Measurements from ENCODE around the gene IFNL1.
"Not testable (repeated sequence)": the region's sequence is repeated elsewhere in the genome, so short reads cannot be mapped to it uniquely, and the experiment has no call there.

Gene IFNL1

DNA sequence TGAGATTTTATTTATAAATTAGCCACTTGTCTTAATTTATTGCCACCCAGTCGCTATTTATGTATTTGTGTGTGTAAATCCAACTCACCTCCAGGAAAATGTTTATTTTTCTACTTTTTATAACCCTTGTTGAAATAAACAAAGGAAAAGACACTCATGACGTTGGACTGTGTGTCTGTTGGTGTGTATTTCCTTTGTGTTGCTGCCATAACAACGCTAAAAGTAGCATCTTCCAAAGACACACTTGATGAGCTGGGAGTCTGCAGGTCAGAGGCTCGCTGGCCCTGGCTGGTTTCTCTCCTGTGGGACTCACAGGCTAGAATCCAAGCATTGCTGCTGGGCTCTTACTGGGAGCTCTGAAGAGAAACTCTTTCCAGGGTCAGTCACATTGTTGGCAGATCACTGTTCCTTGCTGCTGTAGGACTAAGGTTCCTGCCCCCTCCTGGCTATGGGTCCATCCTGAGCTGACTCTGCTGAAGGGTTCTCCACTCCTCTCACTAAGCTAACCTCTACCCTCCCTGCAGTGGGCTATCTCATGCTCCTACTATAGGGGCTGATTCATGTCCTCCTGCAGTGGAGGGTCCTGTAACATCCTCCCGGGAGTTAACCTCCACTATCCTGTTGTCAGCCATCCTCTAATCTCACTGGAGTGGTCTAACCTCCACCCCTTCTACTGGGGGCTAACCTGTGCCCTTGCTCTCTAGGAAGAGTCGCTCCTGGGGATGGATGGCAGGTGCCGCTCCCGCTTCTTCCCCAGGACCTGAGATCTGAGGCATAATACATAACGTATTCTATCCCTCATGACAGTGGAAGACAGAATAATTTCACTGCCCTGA, 26.0 kb upstream of the IFNL1 start:
- no peak for DNase-seq

DNA sequence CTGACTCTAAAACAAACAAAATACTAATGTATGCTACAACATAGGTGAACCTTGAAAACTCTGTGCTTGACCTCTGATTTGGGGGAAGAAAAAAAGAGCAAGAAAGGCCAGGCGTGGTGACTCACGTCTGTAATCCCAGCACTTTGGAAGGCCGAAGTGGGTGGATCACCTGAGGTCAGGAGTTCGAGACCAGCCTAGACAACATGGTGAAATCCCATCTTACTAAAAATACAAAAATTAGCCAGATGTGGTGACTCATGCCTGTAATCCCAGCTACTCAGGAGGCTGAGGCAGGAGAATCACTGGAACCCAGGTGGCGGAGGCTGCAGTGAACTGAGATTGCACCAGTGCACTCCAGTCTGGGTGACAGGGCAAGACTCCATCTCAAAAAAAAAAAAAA, 22.3 kb upstream of the IFNL1 start:
- not testable (repeated sequence) for DNase-seq

DNA sequence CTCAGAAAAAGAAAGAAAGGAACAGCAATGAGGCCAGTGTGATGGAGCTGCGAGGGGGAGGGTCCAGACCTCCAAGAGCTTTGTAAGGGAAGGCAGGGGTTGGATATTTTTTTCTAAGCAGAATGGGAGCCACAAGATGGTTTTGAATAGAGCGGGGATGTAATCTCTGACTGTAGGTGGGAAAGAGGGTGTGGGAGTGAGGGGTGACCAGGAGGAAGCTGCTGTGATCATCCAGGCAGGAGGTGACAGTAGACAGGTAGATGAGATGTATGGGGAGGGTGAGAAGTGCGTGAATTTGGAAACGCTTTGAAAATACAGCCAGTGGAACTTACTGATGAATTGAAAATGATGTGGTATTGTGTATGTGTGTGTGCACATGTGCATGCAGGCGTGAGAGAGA, 20.6 kb upstream of the IFNL1 start:
- no peak for DNase-seq

DNA sequence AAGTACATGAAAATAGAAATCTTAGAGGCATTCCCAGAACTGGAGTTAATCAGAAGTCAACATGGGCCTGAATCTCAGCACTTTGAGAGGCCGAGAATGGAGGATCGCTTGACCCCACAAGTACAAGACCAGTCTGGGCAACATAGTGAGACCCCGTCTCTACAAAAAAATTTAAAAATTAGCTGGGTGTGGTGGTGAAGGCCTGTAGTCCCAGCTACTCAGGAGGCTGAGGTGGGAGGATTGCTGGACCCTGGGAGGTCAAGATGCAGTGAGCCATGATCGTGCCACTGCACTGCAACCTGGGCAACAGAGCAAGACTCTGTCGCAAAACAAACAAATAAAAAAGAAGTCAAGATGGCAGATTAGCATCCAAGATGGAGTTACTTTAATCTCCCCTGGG, 19.5 kb upstream of the IFNL1 start:
- no peak for DNase-seq

DNA sequence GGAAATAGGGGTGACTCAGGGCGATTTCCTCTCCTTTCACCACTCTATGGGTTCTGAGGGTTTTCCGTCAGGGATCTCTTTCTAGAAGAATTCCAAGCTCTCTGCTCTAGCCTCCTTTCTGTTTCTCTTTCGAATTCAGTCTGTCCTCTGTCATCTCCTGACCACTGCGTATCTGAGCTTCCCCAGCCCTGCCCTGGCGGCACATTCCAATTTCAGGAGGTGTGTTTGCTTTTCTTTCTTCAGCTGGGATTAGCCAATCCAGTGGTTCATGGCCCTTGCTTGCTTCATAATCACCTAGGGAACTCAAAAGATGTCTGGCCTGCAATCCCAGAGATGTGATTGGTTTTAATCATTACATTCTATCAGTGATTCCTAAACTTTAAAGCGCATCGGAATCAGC, 18.6 kb upstream of the IFNL1 start:
- no peak for DNase-seq

DNA sequence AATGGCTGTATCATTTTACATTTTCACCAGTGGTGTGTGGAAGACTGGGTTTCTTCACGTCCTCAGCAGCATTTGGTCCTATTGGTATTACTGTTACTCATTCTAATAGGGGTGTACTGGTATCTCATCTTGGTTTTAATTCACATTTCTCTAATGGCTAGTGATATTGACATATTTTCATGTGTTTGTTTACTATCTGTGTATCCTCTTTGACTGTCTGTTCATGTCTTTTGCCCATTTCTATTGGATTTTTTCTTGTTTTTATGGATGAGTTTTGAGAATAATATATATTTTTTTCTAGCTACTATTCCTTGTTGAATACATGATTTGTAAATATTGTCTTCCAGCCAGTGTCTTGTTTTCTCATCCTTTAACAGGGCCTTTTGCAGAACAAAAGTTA, 14.2 kb upstream of the IFNL1 start:
- no peak for DNase-seq

DNA sequence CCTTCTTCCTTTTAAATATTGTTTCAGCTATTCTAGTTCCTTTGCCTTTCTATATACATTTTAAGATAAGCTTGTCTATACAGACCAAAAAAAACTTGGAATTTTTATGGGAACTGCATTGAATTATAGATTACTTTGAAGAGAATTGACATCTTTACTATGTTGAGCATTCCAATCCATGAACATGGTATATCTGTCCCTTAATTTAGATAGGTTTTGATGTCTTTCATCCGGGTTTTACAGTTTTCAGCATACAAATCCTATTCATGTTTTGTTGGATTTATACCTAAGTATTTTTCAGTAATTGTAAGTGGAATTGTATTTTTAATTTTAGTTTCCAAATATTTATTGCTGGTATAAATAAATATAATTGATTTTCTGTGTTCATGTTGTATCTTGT, 12.2 kb upstream of the IFNL1 start:
- no peak for DNase-seq

DNA sequence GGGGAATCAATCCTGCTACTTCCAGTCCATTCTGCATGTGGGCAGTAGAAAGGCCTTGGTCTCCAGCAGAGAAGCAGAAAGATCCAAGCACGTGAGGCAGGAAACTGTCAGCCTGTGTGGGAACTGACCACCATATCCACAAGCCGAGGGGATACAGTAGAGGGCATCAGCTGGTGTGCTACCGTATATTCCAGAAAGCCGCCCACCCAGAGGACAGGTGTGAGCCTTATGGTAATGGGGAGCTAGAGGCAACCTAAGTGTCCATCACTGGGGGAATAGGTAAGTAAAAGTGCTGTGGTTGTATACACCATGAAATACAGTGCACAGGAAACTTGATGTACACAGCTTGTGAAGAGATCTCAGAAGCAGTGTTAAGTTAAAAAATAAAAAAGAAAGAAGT, 2.8 kb upstream of the IFNL1 start:
- no peak for DNase-seq

DNA sequence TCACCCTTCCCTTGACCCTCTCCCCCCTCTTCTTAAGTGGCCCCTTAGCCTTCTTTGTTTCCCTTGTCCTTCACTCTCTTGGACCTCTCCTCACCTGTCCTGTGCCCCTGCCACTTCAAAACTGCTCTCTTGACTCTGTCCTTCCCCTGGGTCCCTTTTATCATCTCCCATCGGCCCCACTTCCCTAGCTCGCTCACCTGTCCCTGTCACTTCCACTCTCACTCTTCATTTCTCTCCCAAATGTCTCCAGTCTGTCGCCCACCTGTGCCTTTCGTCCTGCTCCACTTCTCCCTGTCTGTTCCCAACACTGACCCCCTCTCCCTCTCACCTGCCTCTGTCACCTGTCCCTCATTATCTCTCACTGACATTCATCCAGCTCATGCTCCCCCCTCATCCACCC, 699 bp downstream of the IFNL1 start:
- DNase-seq, result no peak

DNA sequence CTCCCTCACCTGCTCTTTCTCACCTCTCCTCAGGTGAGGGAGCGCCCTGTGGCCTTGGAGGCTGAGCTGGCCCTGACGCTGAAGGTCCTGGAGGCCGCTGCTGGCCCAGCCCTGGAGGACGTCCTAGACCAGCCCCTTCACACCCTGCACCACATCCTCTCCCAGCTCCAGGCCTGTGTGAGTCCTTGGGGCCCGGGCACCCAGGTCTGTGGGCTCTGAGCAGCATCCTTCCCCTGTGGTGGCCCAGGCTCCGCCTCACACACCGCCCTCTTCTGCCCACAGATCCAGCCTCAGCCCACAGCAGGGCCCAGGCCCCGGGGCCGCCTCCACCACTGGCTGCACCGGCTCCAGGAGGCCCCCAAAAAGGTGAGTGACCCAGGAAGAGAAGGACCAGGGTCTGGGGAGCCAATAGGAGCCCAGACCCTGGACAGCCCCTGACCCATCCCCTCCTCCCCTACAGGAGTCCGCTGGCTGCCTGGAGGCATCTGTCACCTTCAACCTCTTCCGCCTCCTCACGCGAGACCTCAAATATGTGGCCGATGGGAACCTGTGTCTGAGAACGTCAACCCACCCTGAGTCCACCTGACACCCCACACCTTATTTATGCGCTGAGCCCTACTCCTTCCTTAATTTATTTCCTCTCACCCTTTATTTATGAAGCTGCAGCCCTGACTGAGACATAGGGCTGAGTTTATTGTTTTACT, 1.9 kb downstream of the IFNL1 start:
- DNase-seq, result peak; percentile 85

DNA sequence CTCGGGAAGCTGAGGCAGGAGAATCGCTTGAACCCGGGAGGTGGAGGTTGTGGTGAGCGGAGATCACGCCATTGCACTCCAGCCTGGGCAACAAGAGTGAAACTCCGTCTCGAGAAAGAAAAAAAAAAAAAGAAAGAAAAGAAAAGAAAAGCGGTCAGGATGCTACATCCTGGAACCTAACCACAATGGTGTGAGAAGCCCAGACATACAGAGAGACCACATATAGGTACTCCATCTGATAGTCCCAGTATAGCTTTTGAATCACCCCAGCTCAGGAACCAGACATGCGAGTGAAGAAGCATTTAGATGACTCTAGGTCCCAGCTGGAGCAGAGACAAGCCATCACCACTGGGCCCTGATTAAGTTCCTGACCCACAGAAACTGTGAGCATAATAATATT, 3.2 kb downstream of the IFNL1 start:
- DNase-seq, result no peak

DNA sequence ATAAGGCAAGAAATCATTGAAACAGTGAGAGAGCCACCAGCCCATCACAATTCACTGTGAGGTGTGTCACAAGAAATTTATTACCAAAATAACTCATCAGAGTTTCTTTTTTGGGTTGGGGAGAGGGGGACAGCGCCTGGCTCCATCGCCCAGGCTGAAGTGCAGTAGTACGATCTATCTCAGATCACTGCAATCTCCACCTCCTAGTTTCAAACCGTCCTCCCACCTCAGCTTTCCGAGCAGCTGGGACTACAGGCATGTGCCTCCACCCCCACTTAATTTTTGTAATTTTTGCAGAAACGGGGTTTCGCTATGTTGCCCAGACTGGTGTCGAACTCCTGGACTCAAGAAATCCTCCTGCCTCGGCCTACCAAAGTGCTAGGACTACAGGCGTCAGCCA, 3.6 kb downstream of the IFNL1 start:
- no peak for DNase-seq

DNA sequence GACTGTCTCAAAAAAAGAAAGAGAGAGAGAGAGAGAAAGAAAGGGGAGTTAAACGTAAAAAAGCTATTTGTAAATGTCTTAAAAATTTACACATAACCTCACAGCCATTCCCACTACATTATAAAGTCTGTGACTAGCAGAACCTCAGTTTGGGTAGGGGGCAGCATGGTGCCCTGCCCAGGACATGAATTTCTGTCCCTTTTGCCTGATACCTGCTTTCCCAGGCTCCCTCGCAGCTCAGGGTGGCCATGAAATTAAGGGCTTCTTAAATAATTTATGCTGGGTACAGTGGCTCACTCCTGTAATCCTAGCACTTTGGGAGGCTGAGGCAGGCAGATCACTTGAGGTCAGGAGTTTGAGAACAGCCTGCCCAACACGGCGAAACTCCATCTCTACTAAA, 4.8 kb downstream of the IFNL1 start:
- no peak for DNase-seq

DNA sequence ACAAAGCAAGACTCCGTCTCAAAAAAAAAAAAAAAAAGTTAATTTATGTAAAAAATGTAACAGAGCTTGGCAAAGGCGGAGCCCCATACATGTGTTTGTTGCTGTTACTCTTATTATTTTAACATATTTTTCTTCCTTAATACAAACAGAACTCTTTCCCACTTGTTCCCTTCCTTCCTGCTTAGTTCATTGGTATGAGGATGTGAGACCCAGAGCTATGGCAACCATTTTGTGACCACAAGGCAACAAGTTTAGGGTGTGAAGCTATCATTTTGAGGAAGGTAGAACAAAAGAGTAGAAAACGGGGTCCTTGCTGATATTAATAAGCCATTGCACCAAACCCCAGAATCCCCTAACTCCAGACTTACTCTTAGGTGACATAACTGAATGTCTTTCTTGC, 5.4 kb downstream of the IFNL1 start:
- DNase-seq, result no peak

DNA sequence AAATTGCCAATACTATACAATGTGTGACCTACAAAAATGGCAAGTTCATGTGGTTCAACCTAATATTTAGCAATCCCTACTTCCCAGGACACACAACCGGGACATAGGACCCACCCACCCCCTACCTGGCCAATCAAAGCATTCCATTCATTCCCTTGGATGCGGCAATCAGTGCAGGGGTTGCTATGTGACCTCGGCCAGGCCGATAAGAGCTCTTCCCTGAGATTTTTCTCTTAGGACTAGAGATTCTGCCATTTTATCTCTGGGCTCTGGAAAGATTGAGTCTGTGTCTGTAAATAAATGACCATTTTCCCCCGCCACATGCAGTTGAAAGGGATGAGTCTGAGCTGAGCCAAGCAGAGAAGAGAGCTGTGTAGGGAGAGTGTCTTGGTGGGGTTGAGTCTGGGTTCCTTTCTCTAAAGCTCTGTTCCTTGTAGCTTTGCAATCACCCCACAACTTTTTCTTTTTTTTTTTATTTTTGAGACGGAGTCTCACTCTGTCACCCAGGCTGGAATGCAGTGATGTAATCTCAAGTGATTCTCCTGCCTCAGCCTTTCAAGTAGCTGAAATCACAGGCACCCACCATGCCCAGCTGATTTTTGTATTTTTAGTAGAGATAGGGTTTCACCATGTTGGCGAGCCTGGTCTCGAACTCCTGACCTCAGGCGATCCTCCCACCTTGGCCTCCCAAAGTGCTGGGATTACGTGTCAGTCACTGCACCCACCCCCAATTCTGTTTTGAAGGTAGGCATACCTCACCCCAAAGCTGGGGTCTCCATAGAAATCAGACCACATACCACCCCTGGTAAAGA, 7.4 kb downstream of the IFNL1 start:
- no peak for DNase-seq

DNA sequence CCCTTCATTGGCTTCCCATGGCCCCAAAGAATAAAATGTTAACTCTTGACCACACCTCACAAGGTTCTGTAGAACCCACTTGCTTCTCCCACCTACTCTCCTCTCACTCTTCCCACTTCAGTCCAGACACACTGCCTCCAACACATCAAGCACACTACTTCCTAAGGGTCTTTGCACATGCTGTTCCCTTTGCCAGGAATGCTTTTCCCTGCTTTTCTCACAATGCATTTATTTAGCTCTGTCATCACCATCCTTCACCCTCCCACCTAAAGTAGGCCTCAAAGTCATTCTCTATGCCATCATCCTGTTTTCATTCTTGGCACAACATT, 7.9 kb downstream of the IFNL1 start:
- DNase-seq, result no peak

DNA sequence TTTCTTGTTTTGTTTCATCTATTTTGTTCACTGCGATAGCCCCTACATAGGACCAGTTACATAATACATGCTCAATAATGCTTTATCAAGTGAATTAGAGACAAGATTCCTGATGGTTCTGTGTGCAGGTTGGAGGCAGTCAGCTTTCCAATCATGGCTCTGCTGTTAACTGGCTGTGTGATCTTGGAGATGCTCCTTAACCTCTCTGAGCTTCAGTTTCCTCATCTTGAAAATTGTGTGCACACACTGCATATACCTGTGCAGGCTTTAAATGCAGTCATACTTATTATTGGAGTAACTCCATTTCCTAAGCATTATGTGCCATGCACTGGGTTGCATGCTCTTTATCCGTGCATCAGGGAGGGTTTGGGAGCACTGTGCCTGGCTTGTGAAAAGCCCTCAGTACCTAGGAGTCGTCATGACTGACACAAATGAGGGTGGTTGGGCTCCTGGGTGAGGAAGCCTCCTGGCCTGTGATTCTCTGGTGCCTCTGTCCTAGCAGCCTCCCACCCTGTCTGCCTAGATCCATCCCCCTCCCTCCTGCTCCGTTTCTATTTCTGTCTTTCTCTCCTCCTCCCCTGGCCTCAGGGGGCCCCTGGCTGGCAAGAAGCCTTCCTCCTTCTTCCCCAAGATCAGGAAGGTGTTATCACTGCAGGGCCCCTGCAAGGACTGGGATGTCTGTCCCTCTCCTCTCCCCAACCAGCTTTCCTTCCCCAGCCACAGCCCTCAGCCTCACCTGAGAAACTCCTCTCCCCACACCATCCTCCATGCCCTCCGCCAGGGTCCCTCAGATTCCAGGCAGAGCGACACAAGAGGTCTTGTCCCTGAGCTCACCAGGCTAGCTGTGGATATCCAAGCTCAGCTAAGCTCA, 8.7 kb downstream of the IFNL1 start:
- no peak for DNase-seq

DNA sequence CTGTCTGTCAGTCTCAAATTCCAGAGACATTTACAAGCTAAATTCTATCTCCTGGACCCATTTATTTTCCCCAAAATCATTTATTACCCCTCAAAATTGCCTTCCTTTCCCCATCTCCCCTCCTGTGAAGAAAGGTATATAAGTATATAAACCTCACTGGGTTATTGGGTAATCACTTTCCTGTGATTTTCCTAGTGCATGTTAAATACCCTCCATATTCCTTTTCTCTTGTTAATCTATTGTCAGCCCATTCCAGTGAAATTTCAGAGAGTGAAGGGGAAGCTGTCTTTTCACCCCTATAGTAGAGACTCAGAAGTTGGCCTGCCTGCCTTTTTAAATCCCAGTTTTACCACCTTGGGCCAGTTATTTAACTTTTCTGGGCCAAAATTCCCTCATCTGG, 9.9 kb downstream of the IFNL1 start:
- DNase-seq, result no peak

DNA sequence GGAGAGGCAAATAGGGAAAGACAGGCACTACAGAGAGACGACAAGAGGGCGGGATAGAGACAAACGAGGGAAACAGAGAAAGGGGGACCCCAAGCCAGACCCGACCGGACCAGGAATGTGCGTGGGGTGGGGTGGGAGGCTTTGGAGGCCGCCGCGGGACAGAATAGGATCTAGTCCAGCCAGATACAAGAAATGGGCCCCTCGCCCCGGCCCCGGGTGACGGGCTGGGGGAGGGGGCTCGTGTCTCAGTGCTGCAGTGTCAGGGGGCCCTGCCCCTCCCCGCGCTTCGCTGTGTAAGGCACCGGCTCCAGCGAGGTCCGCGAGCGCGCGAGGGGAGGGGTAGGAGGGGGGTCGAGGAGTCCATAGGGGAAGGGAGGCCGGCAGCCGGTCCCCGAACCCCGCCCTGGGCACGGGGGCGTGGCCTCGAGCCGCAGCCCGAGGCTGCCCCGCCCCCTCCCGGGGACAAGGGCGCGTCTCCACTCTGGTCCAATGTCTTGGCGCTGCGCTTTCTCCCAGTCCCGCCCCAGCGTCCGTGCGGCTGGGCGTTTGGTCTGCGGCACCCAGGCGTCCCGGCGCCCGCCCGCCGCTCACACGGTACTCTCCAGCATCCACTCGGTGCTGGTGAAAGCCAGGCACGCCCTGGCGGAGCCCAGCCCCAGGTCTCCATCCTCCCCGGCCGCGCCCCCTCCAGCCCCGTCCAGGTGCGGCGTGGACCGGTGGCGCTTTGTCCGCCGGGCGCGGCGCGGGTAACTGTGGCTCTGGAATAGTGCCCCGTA, 11.0 kb downstream of the IFNL1 start:
- no peak for DNase-seq

DNA sequence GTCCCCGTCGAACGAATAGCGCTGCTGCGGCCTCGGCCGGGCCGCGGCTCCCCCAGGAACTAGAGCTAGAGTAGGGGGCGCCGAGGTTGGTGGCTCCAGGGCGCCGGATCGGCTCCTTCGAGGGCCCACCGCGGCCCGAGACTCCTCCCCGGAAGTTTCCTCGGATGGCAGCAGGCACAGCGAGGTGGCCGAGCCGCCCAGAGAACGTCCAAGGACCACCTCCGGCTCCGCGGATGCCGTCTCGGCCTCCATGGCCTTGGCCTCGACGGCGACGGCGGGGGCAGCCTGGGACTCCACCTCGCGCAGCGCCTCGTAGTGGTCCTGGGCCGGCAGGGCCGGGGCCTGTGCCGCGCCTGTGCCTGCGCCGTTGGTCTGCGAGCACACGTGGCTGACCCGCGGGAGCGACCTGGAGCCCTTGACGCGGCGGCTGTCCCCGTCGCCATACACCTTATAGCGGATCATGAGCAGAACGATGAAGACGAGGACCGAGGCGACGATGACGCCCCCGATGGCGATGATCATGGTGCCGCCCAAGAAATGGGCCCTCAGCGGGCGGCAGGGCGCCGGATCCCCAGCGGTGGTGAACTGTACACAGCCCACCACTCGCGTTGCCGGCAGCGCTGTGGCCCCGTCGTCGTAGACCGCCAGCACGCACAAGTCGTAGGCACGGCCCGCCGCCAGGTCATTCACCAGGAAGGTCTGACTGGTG, 11.8 kb downstream of the IFNL1 start:
- no peak for DNase-seq

DNA sequence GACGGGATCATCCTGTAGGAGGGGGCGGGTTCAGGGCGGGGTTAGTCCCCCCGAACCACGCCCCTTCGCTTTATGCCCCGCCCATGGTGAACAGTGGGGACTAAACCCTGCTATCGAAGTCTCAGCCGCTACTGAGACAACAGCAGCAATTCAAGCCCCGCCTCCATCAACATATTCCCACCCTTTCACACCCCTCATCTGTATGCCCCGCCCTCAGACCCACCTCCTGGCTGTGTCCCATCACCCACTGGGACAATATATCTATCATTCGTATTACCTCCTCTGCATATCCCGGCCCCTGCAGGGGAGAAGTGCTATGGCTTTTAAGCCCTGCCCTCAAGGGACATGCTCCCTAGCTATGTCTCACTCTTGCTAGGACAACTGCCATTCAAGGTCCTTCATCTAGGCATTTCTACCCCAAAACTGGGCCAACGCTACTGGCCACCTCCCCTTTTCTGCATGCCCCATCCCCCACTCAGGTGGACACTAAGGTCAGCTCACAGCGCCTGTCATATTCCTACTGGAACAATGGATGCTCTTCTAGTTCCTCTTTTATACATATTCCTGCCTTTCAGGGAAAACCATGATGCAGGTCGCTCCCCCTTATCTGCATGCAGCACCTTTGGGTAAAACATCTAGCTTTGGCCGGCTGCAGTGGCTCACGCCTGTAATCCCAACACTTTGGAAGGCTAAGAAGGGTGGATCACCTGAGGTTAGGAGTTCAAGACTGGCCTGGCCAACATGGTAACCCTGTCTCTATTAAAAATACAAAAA, 12.5 kb downstream of the IFNL1 start:
- no peak for DNase-seq

All from NK-92 treated with Interleukin-12 subunit alpha and Interleukin-12 subunit beta, amount 100 ng/mL, for 24 hours (cell line).